ENCODE measurements around the gene PSMB7.

PSMB7 gene

GRCh38 chr9:124342776-124343485, 72.3 kb downstream of the PSMB7 start:
- TF ChIP-seq CTCF (IDR thresholded peaks at IDR 0.05; ENCODE audit: insufficient read depth, low read length, missing control alignments): no peak
- ChIA-PET POLR2A (interaction anchor here (0.7 to 1.5 kb wide), 2 partner anchors 10 to 36 kb away, joined by 3 read pairs; no protein-coding TSS in a partner anchor), CTCF (interaction anchor here (0.8 to 1.5 kb wide), 5 partner anchors 23 to 220 kb away, joined by 3 to 5 read pairs (median 3); no protein-coding TSS in a partner anchor)
- peak; percentile 72 for DNase-seq (ENCODE audit: low read depth, low spot score)
- H3K4me3 ChIP-seq (ENCODE audit: low read depth, low read length): peak overlapping the region; percentile 8

GRCh38 chr9:124342402-124342775, 72.9 kb downstream of the PSMB7 start:
- CTCF ChIA-PET: interaction anchor here (0.8 to 1.5 kb wide), 5 partner anchors 22 to 220 kb away, joined by 3 to 5 read pairs (median 3); no protein-coding TSS in a partner anchor

GRCh38 chr9:124341455-124342170, 73.6 kb downstream of the PSMB7 start:
- ChIA-PET CTCF (interaction anchor here (0.8 to 4.1 kb wide), 6 partner anchors 22 to 219 kb away, joined by 3 to 18 read pairs (median 3); no protein-coding TSS in a partner anchor), POLR2A (no interaction called here)
- H3K4me3 ChIP-seq (ENCODE audit: low read depth, low read length): no peak overlapping the region
- no peak for TF ChIP-seq CTCF (IDR thresholded peaks at IDR 0.05; ENCODE audit: insufficient read depth, low read length, missing control alignments)
- no peak for DNase-seq (ENCODE audit: low read depth, low spot score)

More at GRCh38 chr9:124342402-124342775, 72.9 kb downstream of the PSMB7 start:
- DNase-seq (ENCODE audit: low read depth, low spot score): no peak
- no peak overlapping the region for H3K4me3 ChIP-seq (ENCODE audit: low read depth, low read length)
- POLR2A ChIA-PET: interaction anchor here (0.7 to 1.5 kb wide), 2 partner anchors 10 to 36 kb away, joined by 3 read pairs; no protein-coding TSS in a partner anchor
- TF ChIP-seq CTCF (IDR thresholded peaks at IDR 0.05; ENCODE audit: insufficient read depth, low read length, missing control alignments): no peak

- ChIA-PET CTCF (interaction anchor here (0.6 to 4.1 kb wide), 5 partner anchors 14 to 218 kb away, joined by 3 to 18 read pairs (median 3); no protein-coding TSS in a partner anchor), POLR2A (no interaction called here)
- H3K4me3 ChIP-seq (ENCODE audit: low read depth, low read length): no peak overlapping the region
- DNase-seq (ENCODE audit: low read depth, low spot score): no peak
- TF ChIP-seq CTCF (IDR thresholded peaks at IDR 0.05; ENCODE audit: insufficient read depth, low read length, missing control alignments): no peak
Measured at GRCh38 chr9:124340219-124341069, 74.8 kb downstream of the PSMB7 start.

GRCh38 chr9:124339603-124340146, 75.6 kb downstream of the PSMB7 start:
- no peak for TF ChIP-seq CTCF (IDR thresholded peaks at IDR 0.05; ENCODE audit: insufficient read depth, low read length, missing control alignments)
- ChIA-PET POLR2A (no interaction called here), CTCF (interaction anchor here (0.6 to 4.1 kb wide), 3 partner anchors 13 to 213 kb away, joined by 3 to 18 read pairs (median 5); no protein-coding TSS in a partner anchor)
- DNase-seq (ENCODE audit: low read depth, low spot score): no peak
- H3K4me3 ChIP-seq (ENCODE audit: low read depth, low read length): no peak overlapping the region
